AML-193 (cell line): Measurements from ENCODE around the gene SLC16A14.

Experiments used
- DNase-seq, 2 experiments: peaks; one replicate each; lab custom pipeline; 2025; lab: John Stamatoyannopoulos, UW

Gene SLC16A14

DNA sequence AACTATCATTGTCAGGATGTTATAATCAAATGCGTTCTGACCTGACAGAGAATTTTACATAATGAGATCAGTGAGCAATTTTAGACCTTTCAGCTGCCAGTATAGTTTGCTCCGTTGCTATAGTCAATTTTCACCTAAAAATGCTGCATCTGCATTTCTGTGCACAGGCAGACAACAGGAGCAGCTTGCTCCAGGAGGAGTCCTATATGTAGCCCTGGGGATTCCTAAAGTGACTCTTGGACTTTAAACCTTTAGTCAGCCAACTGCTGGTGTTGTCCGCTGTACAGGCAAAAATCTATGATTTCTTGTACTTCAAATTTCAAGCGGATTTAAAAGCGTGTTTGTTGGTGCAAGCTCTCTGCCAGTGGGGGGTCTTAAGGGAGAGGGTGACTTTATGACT, 25.7 kb downstream of the SLC16A14 start:
- DNase-seq: no peak

DNA sequence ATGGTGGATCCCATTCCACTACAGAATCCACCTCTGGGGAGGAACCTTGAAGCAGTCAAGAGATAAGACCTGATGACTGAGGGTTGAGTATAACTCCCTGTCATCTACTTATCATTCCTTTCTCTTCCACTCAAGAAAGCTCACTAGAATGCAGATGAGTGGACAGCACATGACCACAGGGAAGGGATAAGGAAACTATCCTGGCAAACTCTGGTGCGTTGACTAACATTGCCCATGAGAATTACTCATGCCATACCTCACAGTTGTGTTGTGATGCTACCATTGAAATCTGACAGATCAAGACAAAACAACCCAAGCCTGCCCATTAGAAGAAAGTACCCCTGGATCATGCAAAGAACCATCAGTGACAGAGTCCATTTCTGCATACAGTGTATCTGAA, 26.5 kb downstream of the SLC16A14 start:
- DNase-seq: no peak

- DNase-seq: no peak
Observed at GRCh38 chr2:230023313-230023712, 45.4 kb downstream of the SLC16A14 start.

GRCh38 chr2:230019742-230020141, 49.0 kb downstream of the SLC16A14 start:
- DNase-seq: no peak

DNA sequence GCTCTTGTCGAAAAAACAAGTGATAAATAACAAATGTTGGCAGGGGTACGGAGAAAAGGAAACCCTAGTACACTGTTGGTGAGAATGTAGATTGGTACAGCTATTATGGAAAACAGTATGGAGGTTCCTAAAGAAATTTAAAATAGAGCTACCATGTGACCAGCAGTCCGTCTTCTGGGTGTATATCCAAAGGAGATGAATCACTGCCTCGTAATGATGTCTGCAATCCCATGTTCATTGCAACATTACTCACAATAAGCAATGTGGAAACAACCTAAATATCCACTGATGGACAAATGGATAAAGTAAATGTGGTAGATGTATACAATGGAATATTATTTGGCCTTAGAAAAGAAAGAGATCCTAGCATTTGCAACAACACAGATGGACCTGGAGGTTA, 50.6 kb downstream of the SLC16A14 start:
- DNase-seq: no peak

DNA sequence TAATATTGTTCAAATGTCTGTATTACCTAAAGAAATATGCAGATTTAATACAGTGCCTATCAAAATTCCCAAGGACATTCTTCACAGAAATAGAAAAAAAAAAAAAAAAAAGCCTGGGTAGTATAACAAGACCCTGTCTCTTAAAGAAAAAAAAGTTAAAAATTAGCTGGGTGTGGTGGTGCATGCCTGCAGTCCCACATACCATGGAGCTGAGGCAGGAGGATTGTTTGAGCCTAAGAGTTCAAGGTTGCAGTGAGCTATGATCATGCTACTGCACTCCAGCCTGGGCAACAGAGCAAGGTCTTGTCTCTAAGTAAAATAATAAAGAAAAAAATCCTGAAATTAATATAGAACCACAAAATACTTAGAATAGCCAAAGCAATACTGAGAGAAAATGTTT, 51.9 kb downstream of the SLC16A14 start:
- DNase-seq: no peak

GRCh38 chr2:230012267-230012884, 56.3 kb downstream of the SLC16A14 start:
- no peak for DNase-seq

GRCh38 chr2:230011617-230012016, 57.1 kb downstream of the SLC16A14 start:
- DNase-seq: no peak

GRCh38 chr2:230010501-230010900, 58.2 kb downstream of the SLC16A14 start:
- no peak for DNase-seq

DNA sequence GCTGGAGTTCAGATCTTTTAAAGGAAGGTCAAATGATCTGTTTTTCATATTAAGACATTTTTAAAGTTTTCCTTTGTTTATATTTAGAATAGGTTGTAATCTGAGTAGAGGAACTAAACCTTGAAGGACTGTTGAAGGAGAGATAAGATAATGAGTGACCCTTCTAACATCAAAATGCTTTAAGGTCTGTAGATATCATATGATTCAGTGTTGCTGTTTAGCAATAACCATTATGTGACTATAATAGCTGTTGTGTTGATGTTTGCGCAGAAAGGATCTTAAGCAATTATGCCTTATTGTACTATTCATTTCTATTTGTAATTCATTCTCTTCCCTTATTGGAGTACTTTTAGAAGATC, 60.0 kb downstream of the SLC16A14 start:
- DNase-seq: peak in 1 of 2 experiments; percentile 1

GRCh38 chr2:230007931-230008707, 60.6 kb downstream of the SLC16A14 start:
- DNase-seq: peak; percentile 76 to 79

DNA sequence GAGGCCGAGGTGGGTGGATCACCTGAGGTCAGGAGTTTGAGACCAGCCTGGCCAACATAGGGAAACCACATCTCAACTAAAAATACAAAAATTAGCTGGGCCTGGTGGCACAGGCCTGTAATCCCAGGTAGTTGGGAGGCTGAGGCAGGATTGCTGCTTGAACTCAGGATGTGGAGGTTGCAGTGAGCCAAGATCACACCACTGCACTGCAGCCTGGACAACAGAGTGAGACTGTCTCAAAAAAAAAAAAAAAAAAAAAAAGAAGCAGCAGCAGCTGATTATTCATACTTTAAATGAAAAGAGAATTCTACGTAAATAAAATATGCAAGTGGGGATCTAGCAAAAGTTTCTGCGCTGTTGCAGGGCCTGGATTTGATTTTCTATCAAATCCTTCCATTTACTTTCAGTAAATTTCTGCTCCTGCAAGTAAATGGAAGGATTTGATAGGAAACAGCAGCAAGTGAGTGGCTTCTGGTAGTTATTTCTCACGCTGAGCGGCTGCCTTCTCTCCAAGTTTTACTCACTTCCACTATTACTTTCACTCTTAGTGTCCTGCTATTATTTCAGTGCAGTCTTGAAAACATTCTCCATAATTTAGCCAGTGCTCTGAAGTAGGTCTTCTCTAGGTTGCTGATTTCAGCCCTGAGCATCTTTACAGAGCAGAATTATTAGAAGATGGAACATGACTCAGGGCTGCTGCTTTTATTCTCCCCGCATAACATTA, 68.4 kb downstream of the SLC16A14 start:
- no peak for DNase-seq

GRCh38 chr2:229997565-229997964, 71.2 kb downstream of the SLC16A14 start:
- DNase-seq: no peak

DNA sequence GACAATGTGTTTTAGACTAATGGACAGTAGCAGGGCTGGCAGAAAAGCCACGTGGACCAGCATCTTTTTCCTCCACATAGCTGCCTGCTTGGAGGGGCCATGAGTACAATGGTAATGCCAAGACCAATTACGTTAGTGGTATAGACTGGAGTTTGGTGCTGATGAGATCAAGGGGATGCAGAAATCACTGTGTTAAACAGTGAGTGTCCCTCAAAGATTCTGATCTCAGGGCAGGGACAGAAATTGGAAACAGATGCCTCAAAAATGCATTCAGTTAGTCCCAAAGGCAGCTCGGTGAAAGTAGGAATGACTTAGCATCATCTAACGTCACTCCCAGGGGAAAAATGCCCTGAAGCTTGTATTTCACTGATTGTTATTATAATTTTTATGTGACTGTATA, 72.4 kb downstream of the SLC16A14 start:
- no peak for DNase-seq

GRCh38 chr2:229993236-229993635, 75.5 kb downstream of the SLC16A14 start:
- DNase-seq: no peak
